Astrocyte (in vitro differentiated cells and primary cell): Measurements from ENCODE around the gene DLX1. TPM values are rescaled to one million over a fixed set of nuclear protein-coding genes. Genes with fewer than 3 reads are reported as not detected.
A peak's percentile ranks its signal among the peaks of the same experiment; 100 is the strongest.

Experiments used
- DNase-seq: peaks from one replicate; pipeline ENCODE4 v3.0.0-alpha.2; 2010; ENCODE audit warnings: low read depth
- FAIRE-seq: peaks from 2 replicates; lab custom pipeline; 2011; peaks lifted over from hg19 to GRCh38; lab: Jason Lieb, UNC
- H2AFZ ChIP-seq: 2 replicates; pipeline ENCODE4 v1.6.0; 2012; ENCODE audit warnings: low read depth, low read length, inconsistent platforms
- H3K27ac ChIP-seq: 2 replicates; pipeline ENCODE4 v1.5.1; 2011; ENCODE audit warnings: low read depth, low read length, inconsistent platforms
- H3K27me3 ChIP-seq: 2 replicates; pipeline ENCODE4 v1.6.0; 2011; ENCODE audit warnings: low read length, inconsistent platforms; ENCODE audit not compliant: insufficient read depth
- H3K36me3 ChIP-seq: 2 replicates; pipeline ENCODE4 v1.5.1; 2011; ENCODE audit warnings: low read length, inconsistent platforms; ENCODE audit not compliant: insufficient read depth
- H3K4me1 ChIP-seq: 2 replicates; pipeline ENCODE4 v1.5.1; 2011; ENCODE audit warnings: low read length, inconsistent platforms; ENCODE audit not compliant: insufficient read depth
- H3K4me2 ChIP-seq: 2 replicates; pipeline ENCODE4 v1.6.0; 2012; ENCODE audit warnings: low read length, inconsistent platforms
- H3K4me3 ChIP-seq: 2 replicates; pipeline ENCODE4 v1.5.1; 2011; ENCODE audit warnings: low read depth, mild to moderate bottlenecking, low read length, inconsistent platforms; ENCODE audit not compliant: insufficient read depth
- H3K79me2 ChIP-seq: 2 replicates; pipeline ENCODE4 v1.6.0; 2012; ENCODE audit warnings: mild to moderate bottlenecking, low read length, inconsistent platforms; ENCODE audit not compliant: insufficient read depth
- H3K9ac ChIP-seq: 2 replicates; pipeline ENCODE4 v1.6.0; 2012; ENCODE audit warnings: mild to moderate bottlenecking, low read length, inconsistent platforms
- H3K9me3 ChIP-seq: 2 replicates; pipeline ENCODE4 v1.5.1; 2012; ENCODE audit warnings: low read depth, mild to moderate bottlenecking, low read length, inconsistent platforms; ENCODE audit not compliant: insufficient read depth
- H4K20me1 ChIP-seq: 2 replicates; pipeline ENCODE4 v1.6.0; 2012; ENCODE audit warnings: low read length, inconsistent platforms; ENCODE audit not compliant: insufficient read depth
- H3K27ac Mint-ChIP-seq: one replicate; pipeline ENCODE4 v1.8.0; 2021; ENCODE audit warnings: mild to moderate bottlenecking, mixed read lengths; ENCODE audit not compliant: unreplicated experiment
- H3K27me3 Mint-ChIP-seq: one replicate; pipeline ENCODE4 v1.8.0; 2021; ENCODE audit warnings: low read depth, mixed read lengths; ENCODE audit not compliant: unreplicated experiment
- H3K36me3 Mint-ChIP-seq: one replicate; pipeline ENCODE4 v1.8.0; 2021; ENCODE audit warnings: low read depth, mixed read lengths; ENCODE audit not compliant: unreplicated experiment
- H3K4me1 Mint-ChIP-seq: one replicate; pipeline ENCODE4 v1.8.0; 2021; ENCODE audit warnings: low read depth, mixed read lengths; ENCODE audit not compliant: unreplicated experiment
- H3K4me3 Mint-ChIP-seq: one replicate; pipeline ENCODE4 v1.8.0; 2021; ENCODE audit warnings: mild to moderate bottlenecking, moderate library complexity, mixed read lengths; ENCODE audit not compliant: unreplicated experiment
- H3K9me3 Mint-ChIP-seq: one replicate; pipeline ENCODE4 v1.8.0; 2021; ENCODE audit warnings: mild to moderate bottlenecking, mixed read lengths; ENCODE audit not compliant: unreplicated experiment
- CTCF ChIP-seq: IDR thresholded peaks from 2 replicates; pipeline ENCODE4 v1.5.1; 2011; ENCODE audit warnings: low read depth, mild to moderate bottlenecking, inconsistent platforms, low read length, moderate library complexity; ENCODE audit not compliant: insufficient read depth
- EZH2 ChIP-seq: IDR thresholded peaks from 2 replicates; pipeline ENCODE4 v1.6.1; 2012; ENCODE audit warnings: mild to moderate bottlenecking, low read length, inconsistent platforms; ENCODE audit not compliant: insufficient read depth
- total RNA-seq: library from RNA; stranded (reverse); gene quantifications from 2 replicates; pipeline ENCODE4 v1.2.1, GENCODE V29; 2021

The DLX1 gene
- total RNA-seq, 1 donor from 2014 or later, result 0.27 TPM

GRCh38 chr2:172100935-172101820 is 15.9 kb downstream of the DLX1 start:
- no peak for DNase-seq
- peak overlapping the region; percentile 81 for H3K27ac Mint-ChIP-seq
- peaks cover 14% of the 10 kb centered on the region for H3K4me1 Mint-ChIP-seq
- peaks cover 39% of the 10 kb centered on the region for H3K27me3 ChIP-seq
- no peaks in the 10 kb centered on the region for H3K9me3 ChIP-seq
- H3K4me2 ChIP-seq, result peak overlapping the region; percentile 95
- no peak for FAIRE-seq
- peak overlapping the region; percentile 87 for H3K4me3 Mint-ChIP-seq
- peaks cover 26% of the 10 kb centered on the region for H3K27me3 Mint-ChIP-seq
- H3K4me1 ChIP-seq, result peaks cover 55% of the 10 kb centered on the region
- no peak for TF ChIP-seq CTCF
- TF ChIP-seq EZH2, result peak; percentile 58
- peak overlapping the region; percentile 79 for H2AFZ ChIP-seq
- H3K27ac ChIP-seq, result no peak overlapping the region
- peak overlapping the region; percentile 63 for H3K4me3 ChIP-seq
- no peaks in the 10 kb centered on the region for H3K36me3 ChIP-seq
- H3K36me3 Mint-ChIP-seq, result no peaks in the 10 kb centered on the region
- peaks cover 6% of the 10 kb centered on the region for H3K9me3 Mint-ChIP-seq
- no peak overlapping the region for H3K9ac ChIP-seq
- no peaks in the 10 kb centered on the region for H4K20me1 ChIP-seq
- H3K79me2 ChIP-seq, result no peaks in the 10 kb centered on the region

GRCh38 chr2:172101821-172102390 is 16.6 kb downstream of the DLX1 start:
- no peaks in the 10 kb centered on the region for H4K20me1 ChIP-seq
- no peaks in the 10 kb centered on the region for H3K79me2 ChIP-seq
- peak overlapping the region; percentile 63 for H3K4me3 ChIP-seq
- H3K4me3 Mint-ChIP-seq, result peak overlapping the region; percentile 87
- peaks cover 6% of the 10 kb centered on the region for H3K9me3 Mint-ChIP-seq
- H3K27ac ChIP-seq, result no peak overlapping the region
- H3K27me3 ChIP-seq, result peaks cover 45% of the 10 kb centered on the region
- peak; percentile 47 for TF ChIP-seq EZH2
- no peak for TF ChIP-seq CTCF
- DNase-seq (no peak), FAIRE-seq (no peak)
- H2AFZ ChIP-seq, result peak overlapping the region; percentile 79
- H3K9ac ChIP-seq, result peak overlapping the region; percentile 57
- no peaks in the 10 kb centered on the region for H3K36me3 Mint-ChIP-seq
- H3K4me2 ChIP-seq, result peak overlapping the region; percentile 95
- H3K9me3 ChIP-seq, result no peaks in the 10 kb centered on the region
- H3K27ac Mint-ChIP-seq, result no peak overlapping the region
- H3K36me3 ChIP-seq, result no peaks in the 10 kb centered on the region
- peaks cover 11% of the 10 kb centered on the region for H3K4me1 Mint-ChIP-seq
- peaks cover 50% of the 10 kb centered on the region for H3K4me1 ChIP-seq
- peaks cover 32% of the 10 kb centered on the region for H3K27me3 Mint-ChIP-seq
